Glutamatergic neuron (in vitro differentiated cells): Measurements from ENCODE around the gene GFPT2. TPM values are rescaled to one million over a fixed set of nuclear protein-coding genes. Genes with fewer than 3 reads are reported as not detected.

Source experiments
- DNase-seq: peaks from one replicate; pipeline ENCODE4 v3.0.0; 2022
- H3K27ac Mint-ChIP-seq: one replicate; pipeline ENCODE4 v1.8.0; 2020; ENCODE audit warnings: mild to moderate bottlenecking, mixed read lengths, inconsistent platforms; ENCODE audit not compliant: unreplicated experiment
- H3K27me3 Mint-ChIP-seq: one replicate; pipeline ENCODE4 v1.8.0; 2020; ENCODE audit warnings: mild to moderate bottlenecking, moderate library complexity, mixed read lengths, inconsistent platforms; ENCODE audit not compliant: unreplicated experiment
- H3K36me3 Mint-ChIP-seq: one replicate; pipeline ENCODE4 v1.8.0; 2020; ENCODE audit warnings: mild to moderate bottlenecking, mixed read lengths, inconsistent platforms; ENCODE audit not compliant: unreplicated experiment
- H3K4me1 Mint-ChIP-seq: one replicate; pipeline ENCODE4 v1.8.0; 2020; ENCODE audit warnings: mild to moderate bottlenecking, low read depth, mixed read lengths, inconsistent platforms; ENCODE audit not compliant: unreplicated experiment
- H3K4me3 Mint-ChIP-seq: one replicate; pipeline ENCODE4 v1.8.0; 2020; ENCODE audit warnings: mild to moderate bottlenecking, mixed read lengths, inconsistent platforms; ENCODE audit not compliant: unreplicated experiment
- H3K9me3 Mint-ChIP-seq: one replicate; pipeline ENCODE4 v1.8.0; 2020; ENCODE audit warnings: mild to moderate bottlenecking, moderate library complexity, mixed read lengths, inconsistent platforms; ENCODE audit not compliant: unreplicated experiment
- total RNA-seq: library from RNA; stranded (reverse); fragmentation: NEBNext Ultra II Directional; extraction: Animal tissue kit (Norgen Biotek cat#: 25700); gene quantifications from one replicate; pipeline ENCODE4 v1.2.1, GENCODE V29; 2021; ENCODE audit not compliant: unreplicated experiment
- TF ChIP-seq, protein P1 (sequence below): fragments of 200-600 bp; sonication (generic); IDR thresholded peaks from one replicate; pipeline ENCODE4 v1.5.0; 2021; ENCODE audit not compliant: partially characterized antibody, unreplicated experiment

The GFPT2 gene
- total RNA-seq, 1 donor from 2014 or later = 11.6 TPM

DNA sequence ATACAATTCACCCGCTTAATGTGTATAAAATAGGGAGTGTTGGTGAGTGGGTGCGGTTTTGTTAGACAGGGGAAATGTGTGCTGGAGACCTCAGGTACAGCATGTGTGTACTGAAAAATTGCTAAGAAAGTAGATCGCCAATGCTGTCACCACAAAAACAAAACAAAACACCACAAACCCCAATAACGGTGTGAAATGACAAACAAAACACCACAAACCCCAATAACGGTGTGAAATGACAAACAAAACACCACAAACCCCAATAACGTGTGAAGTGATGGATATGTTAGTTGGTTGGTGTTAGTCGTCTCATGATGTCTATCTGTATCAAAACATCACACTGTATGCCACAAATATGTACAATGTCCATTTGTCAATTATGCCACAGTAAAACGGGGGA, 14.2 kb upstream of the GFPT2 start:
- TF ChIP-seq, protein P1, sequence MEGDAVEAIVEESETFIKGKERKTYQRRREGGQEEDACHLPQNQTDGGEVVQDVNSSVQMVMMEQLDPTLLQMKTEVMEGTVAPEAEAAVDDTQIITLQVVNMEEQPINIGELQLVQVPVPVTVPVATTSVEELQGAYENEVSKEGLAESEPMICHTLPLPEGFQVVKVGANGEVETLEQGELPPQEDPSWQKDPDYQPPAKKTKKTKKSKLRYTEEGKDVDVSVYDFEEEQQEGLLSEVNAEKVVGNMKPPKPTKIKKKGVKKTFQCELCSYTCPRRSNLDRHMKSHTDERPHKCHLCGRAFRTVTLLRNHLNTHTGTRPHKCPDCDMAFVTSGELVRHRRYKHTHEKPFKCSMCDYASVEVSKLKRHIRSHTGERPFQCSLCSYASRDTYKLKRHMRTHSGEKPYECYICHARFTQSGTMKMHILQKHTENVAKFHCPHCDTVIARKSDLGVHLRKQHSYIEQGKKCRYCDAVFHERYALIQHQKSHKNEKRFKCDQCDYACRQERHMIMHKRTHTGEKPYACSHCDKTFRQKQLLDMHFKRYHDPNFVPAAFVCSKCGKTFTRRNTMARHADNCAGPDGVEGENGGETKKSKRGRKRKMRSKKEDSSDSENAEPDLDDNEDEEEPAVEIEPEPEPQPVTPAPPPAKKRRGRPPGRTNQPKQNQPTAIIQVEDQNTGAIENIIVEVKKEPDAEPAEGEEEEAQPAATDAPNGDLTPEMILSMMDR = no peak
- Mint-ChIP-seq H3K4me1 (peaks cover 1% of the 10 kb centered on the region), H3K9me3 (no peaks in the 10 kb centered on the region), H3K27me3 (no peaks in the 10 kb centered on the region), H3K36me3 (no peaks in the 10 kb centered on the region), H3K4me3 (no peak overlapping the region), H3K27ac (no peak overlapping the region)
- DNase-seq = no peak

GRCh38 chr5:180366326-180366725, 13.2 kb upstream of the GFPT2 start:
- H3K4me1 Mint-ChIP-seq = peaks cover 1% of the 10 kb centered on the region
- TF ChIP-seq, protein P1 = no peak
- H3K27me3 Mint-ChIP-seq = peaks cover 3% of the 10 kb centered on the region
- no peaks in the 10 kb centered on the region for H3K36me3 Mint-ChIP-seq
- no peak for DNase-seq
- no peak overlapping the region for H3K27ac Mint-ChIP-seq
- H3K4me3 Mint-ChIP-seq = no peak overlapping the region
- peaks cover 2% of the 10 kb centered on the region for H3K9me3 Mint-ChIP-seq

DNA sequence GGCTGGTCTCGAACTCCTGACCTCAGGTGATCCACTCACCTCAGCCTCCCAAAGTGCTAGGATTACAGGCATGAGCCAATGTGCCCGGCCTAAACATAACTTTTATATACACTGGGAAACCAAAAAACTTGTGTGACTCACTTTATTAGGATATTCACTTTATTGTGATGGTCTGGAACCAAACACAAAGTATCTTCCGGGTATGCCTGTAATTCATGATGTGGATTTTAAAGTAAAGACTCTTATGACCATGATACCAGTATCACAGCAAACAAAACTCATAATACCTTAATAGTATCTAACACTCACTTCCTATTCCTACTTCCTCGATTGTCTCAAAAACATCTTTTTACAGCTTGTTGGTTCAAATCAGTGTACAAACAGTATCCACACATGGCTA, 12.7 kb upstream of the GFPT2 start:
- Mint-ChIP-seq H3K4me3 (no peak overlapping the region), H3K36me3 (no peaks in the 10 kb centered on the region), H3K27ac (no peak overlapping the region), H3K9me3 (peaks cover 2% of the 10 kb centered on the region), H3K27me3 (peaks cover 3% of the 10 kb centered on the region), H3K4me1 (no peaks in the 10 kb centered on the region)
- no peak for DNase-seq
- TF ChIP-seq, protein P1 = no peak

DNA sequence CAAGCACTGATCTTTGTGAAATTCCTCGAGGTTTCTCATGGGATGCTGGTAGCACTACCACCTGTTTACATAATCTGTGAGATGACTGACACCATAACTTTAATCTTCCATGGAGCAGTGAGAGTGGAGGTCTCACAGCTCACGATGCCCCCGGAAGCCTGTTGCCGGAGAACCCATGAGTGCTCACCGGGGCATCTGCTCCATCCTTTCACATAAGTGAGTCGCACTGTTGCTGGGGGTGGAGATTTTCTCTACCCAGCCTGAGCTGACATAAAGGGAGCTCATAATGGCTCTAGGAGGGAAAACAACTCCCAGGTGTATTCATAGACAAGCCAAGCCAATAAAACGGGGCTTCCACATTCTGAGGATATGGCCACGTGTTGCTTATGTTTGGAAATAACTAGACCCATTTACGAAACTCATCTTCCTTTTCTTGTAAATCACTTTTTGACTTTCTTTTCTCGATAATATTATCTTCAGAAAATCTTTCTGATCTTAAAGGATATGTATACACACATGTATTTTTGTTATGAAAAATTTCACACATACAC, 11.2 kb upstream of the GFPT2 start:
- no peaks in the 10 kb centered on the region for H3K4me1 Mint-ChIP-seq
- TF ChIP-seq, protein P1 = no peak
- DNase-seq = no peak
- H3K27me3 Mint-ChIP-seq = peaks cover 3% of the 10 kb centered on the region
- no peak overlapping the region for H3K4me3 Mint-ChIP-seq
- H3K27ac Mint-ChIP-seq = no peak overlapping the region
- H3K9me3 Mint-ChIP-seq = peaks cover 2% of the 10 kb centered on the region
- no peaks in the 10 kb centered on the region for H3K36me3 Mint-ChIP-seq

GRCh38 chr5:180360078-180360957, 7.2 kb upstream of the GFPT2 start:
- TF ChIP-seq, protein P1 = no peak
- no peak overlapping the region for H3K4me3 Mint-ChIP-seq
- H3K27me3 Mint-ChIP-seq = peaks cover 8% of the 10 kb centered on the region
- DNase-seq = no peak
- no peaks in the 10 kb centered on the region for H3K4me1 Mint-ChIP-seq
- H3K27ac Mint-ChIP-seq = no peak overlapping the region
- no peaks in the 10 kb centered on the region for H3K36me3 Mint-ChIP-seq
- peaks cover 2% of the 10 kb centered on the region for H3K9me3 Mint-ChIP-seq
